ENCODE data around the gene PTX4.

- TF ChIP-seq CTCF (IDR thresholded peaks at IDR 0.05) (no peak), POLR2A (IDR thresholded peaks at IDR 0.05) (no peak)
Observed at GRCh38 chr16:1466054-1466453, 22.7 kb downstream of the PTX4 start.
